Kasumi-1 (cell line): Measurements from ENCODE around the gene ABTB2.

ENCODE experiments used
- DNase-seq, 2 experiments: peaks; one replicate each; lab custom pipeline; 2025; lab: John Stamatoyannopoulos, UW

ABTB2 gene

GRCh38 chr11:34148504-34149165, 209.2 kb downstream of the ABTB2 start:
- peak in 1 of 2 experiments; percentile 51 for DNase-seq

GRCh38 chr11:34147581-34147980, 210.2 kb downstream of the ABTB2 start:
- DNase-seq, result no peak

GRCh38 chr11:34146866-34147265, 210.9 kb downstream of the ABTB2 start:
- DNase-seq, result no peak

- no peak for DNase-seq
Observed at GRCh38 chr11:34146411-34146810, 211.4 kb downstream of the ABTB2 start.

- DNase-seq, result no peak
Observed at GRCh38 chr11:34145847-34146381, 211.9 kb downstream of the ABTB2 start.

GRCh38 chr11:34145073-34145472, 212.7 kb downstream of the ABTB2 start:
- DNase-seq, result no peak

GRCh38 chr11:34143048-34143447, 214.8 kb downstream of the ABTB2 start:
- DNase-seq, result no peak

- no peak for DNase-seq
Observed at GRCh38 chr11:34140149-34140548, 217.7 kb downstream of the ABTB2 start.

- DNase-seq, result no peak
Observed at GRCh38 chr11:34139346-34139745, 218.5 kb downstream of the ABTB2 start.

GRCh38 chr11:34136420-34136819, 221.4 kb downstream of the ABTB2 start:
- DNase-seq, result no peak

- DNase-seq, result no peak
Observed at GRCh38 chr11:34135439-34135838, 222.4 kb downstream of the ABTB2 start.

- no peak for DNase-seq
Observed at GRCh38 chr11:34134765-34135164, 223.0 kb downstream of the ABTB2 start.

- DNase-seq, result no peak
Observed at GRCh38 chr11:34132261-34132965, 225.4 kb downstream of the ABTB2 start.

- DNase-seq, result no peak
Observed at GRCh38 chr11:34128824-34129223, 229.0 kb downstream of the ABTB2 start.

- DNase-seq, result no peak
Observed at GRCh38 chr11:34126959-34127848, 230.6 kb downstream of the ABTB2 start.

GRCh38 chr11:34124885-34125668, 232.7 kb downstream of the ABTB2 start:
- no peak for DNase-seq

GRCh38 chr11:34120651-34121050, 237.2 kb downstream of the ABTB2 start:
- no peak for DNase-seq

- DNase-seq, result no peak
Observed at GRCh38 chr11:34114471-34114870, 243.3 kb downstream of the ABTB2 start.

- no peak for DNase-seq
Observed at GRCh38 chr11:34114014-34114413, 243.8 kb downstream of the ABTB2 start.

GRCh38 chr11:34111722-34112270, 246.0 kb downstream of the ABTB2 start:
- no peak for DNase-seq

GRCh38 chr11:34105957-34106504, 251.8 kb downstream of the ABTB2 start:
- peak in 1 of 2 experiments; percentile 34 for DNase-seq
